AG09309 (cell line): Measurements from ENCODE around the gene LTBP4.

ENCODE experiments used
- DNase-seq: peaks from one replicate; pipeline ENCODE4 v3.0.0-alpha.2; 2010; ENCODE audit warnings: low read depth
- H3K4me3 ChIP-seq: 2 replicates; pipeline ENCODE4 v1.5.1; 2011; ENCODE audit warnings: mild to moderate bottlenecking, low read depth, low read length, moderate library complexity; ENCODE audit not compliant: control insufficient read depth
- TF ChIP-seq, protein P1 (sequence below): IDR thresholded peaks from 2 replicates; pipeline ENCODE4 v1.5.1; 2011; ENCODE audit warnings: mild to moderate bottlenecking, low read depth, low read length, inconsistent platforms; ENCODE audit not compliant: insufficient read depth, control insufficient read depth; ENCODE audit errors: missing control alignments

LTBP4 gene

DNA sequence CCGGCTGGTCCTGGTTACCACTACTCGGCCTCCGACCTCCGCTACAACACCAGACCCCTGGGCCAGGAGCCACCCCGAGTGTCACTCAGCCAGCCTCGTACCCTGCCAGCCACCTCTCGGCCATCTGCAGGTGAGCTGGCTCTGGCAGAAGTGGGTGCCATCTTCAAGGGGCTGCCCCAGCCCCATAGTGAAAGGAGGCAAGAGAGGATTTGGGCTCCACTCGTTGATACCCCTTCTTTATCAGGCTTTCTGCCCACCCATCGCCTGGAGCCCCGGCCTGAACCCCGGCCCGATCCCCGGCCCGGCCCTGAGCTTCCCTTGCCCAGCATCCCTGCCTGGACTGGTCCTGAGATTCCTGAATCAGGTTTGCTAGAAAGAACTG, 7.1 kb downstream of the LTBP4 start:
- no peak for DNase-seq
- TF ChIP-seq, protein P1, sequence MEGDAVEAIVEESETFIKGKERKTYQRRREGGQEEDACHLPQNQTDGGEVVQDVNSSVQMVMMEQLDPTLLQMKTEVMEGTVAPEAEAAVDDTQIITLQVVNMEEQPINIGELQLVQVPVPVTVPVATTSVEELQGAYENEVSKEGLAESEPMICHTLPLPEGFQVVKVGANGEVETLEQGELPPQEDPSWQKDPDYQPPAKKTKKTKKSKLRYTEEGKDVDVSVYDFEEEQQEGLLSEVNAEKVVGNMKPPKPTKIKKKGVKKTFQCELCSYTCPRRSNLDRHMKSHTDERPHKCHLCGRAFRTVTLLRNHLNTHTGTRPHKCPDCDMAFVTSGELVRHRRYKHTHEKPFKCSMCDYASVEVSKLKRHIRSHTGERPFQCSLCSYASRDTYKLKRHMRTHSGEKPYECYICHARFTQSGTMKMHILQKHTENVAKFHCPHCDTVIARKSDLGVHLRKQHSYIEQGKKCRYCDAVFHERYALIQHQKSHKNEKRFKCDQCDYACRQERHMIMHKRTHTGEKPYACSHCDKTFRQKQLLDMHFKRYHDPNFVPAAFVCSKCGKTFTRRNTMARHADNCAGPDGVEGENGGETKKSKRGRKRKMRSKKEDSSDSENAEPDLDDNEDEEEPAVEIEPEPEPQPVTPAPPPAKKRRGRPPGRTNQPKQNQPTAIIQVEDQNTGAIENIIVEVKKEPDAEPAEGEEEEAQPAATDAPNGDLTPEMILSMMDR = no peak
- no peak overlapping the region for H3K4me3 ChIP-seq

DNA sequence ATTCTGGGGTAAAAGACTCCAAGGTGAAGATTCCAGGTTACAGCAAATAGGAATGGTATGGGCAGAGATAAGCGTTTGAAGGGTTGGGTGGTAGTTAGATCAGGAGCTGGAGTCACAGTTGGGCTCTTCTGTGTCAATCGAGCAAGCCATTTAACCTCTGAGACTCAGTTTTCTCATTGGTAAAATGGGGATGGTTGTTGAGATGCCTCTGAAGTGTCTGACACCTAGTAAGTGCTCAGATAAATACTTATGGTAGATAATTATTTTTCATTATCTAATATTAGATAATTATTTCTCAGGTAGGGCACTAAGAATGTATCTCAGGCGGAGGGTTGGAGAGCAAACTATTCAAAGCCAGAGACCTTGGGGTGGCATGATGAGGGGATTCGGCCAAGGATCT, 7.8 kb downstream of the LTBP4 start:
- no peak overlapping the region for H3K4me3 ChIP-seq
- TF ChIP-seq, protein P1 = no peak
- DNase-seq = no peak

DNA sequence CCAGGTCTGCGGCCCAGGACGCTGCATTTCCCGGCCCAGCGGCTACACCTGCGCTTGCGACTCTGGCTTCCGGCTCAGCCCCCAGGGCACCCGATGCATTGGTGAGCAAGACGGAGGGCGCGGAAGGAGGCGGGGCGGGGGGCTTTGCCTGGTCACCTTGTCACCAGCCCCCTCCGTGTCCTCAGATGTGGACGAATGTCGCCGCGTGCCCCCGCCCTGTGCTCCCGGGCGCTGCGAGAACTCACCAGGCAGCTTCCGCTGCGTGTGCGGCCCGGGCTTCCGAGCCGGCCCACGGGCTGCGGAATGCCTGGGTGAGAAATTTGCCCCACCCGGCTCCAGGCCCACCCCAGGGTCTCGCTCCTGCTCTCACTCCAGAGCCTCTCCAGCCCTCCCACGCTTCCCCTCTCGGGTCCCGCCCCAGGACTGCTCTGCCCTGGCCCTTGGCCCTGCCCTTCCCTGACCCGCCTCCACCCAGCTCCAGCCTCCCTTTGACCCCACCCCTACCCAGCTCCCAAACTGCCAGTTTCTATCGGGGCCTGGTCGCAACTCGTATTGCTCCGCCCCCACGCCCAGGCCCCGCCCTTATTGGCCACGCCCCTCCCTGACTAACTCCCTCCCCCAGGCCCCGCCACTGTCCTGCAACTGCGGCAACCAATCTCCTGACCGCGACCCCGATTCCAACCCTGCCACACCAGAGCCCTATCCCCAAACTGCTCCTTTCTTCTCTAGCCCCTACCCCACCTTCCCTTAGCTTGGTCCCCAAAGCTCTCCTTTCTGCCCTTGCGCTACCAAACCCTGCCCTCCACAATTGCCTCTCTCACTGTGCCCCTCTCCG, 8.6 kb downstream of the LTBP4 start:
- TF ChIP-seq, protein P1 = no peak
- DNase-seq = no peak
- peak overlapping the region; percentile 48 for H3K4me3 ChIP-seq

DNA sequence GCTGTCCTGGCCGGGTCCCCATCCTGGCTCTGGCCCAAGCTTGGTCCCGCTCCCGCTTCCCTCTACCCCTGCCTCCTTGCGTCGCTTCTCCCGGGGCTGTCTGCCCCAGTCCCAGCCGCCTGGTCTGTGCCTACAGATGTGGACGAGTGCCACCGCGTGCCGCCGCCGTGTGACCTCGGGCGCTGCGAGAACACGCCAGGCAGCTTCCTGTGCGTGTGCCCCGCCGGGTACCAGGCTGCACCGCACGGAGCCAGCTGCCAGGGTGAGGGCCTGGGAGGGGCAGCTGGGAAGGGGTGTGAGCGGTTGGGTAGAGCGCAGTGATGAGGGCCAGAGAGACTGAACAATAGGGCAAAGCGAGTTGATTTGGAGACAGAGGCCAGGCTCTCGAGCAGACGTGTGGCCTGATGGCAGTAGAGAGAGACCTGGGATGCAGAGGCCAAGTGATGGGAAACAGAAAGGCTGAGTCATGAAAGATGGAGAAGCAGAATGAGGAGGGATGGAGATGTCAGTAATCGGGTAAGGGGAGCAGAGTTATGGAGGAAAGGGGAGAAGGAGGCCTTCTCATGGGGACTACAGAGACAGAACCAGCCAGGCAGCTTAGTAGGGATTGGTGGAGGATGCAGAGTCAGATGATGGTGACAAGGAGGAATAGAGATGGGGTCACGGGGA, 9.4 kb downstream of the LTBP4 start:
- TF ChIP-seq, protein P1 = no peak
- no peak for DNase-seq
- peak overlapping the region; percentile 48 for H3K4me3 ChIP-seq

DNA sequence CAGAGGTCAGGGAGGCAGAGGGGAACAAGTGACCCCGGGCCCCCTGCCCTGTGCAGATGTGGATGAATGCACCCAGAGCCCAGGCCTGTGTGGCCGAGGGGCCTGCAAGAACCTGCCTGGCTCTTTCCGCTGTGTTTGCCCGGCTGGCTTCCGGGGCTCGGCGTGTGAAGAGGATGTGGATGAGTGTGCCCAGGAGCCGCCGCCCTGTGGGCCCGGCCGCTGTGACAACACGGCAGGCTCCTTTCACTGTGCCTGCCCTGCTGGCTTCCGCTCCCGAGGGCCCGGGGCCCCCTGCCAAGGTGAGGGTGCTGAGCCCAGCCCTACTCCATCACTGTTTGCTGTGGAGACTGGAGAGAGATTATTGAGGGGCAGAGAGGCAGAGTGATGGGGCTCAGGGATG, 9.9 kb downstream of the LTBP4 start:
- no peak for DNase-seq
- TF ChIP-seq, protein P1 = no peak
- H3K4me3 ChIP-seq = peak overlapping the region; percentile 48

DNA sequence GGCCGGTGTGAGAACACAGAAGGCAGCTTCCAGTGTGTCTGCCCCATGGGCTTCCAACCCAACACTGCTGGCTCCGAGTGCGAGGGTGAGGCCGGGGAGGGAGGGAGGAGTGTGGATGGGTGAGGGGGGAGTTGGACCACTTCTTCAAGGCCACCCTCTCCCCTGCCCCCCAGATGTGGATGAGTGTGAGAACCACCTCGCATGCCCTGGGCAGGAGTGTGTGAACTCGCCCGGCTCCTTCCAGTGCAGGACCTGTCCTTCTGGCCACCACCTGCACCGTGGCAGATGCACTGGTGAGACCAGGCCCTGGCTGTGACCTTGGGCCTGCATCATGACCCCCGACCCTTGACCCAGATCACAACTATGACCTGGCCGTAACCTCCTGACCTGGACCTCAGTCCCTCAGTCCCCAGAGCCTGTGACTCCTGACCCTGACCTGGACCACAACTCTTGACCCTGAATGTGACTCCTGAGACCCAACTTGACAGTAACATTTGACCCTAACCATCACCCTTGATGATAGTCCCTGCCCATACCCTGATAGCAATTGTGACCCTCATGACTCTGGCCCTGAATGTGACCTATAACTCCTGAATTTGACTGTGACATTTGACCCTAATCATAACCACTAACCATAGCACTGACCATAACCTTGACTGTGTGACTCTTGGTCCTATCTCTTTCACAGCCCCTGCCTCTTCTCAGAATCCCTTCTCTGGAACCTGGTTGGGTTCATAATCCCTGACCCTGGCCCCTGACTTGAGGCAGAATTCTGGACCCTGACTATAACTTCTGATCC, 10.9 kb downstream of the LTBP4 start:
- DNase-seq = no peak
- H3K4me3 ChIP-seq = no peak overlapping the region
- TF ChIP-seq, protein P1 = no peak
